Left ventricle myocardium inferior (tissue), 1 donor: Measurements from ENCODE around the gene ANLN. TPM values are rescaled to one million over a fixed set of nuclear protein-coding genes. Genes with fewer than 3 reads are reported as not detected.

Source experiments
- DNase-seq: peaks from one replicate; pipeline ENCODE4 v3.0.0-alpha.2; 2020
- H3K27ac ChIP-seq: fragments of 200-600 bp; replicated peaks from 2 replicates; pipeline ENCODE4 v1.8.0; 2021
- H3K27me3 ChIP-seq: fragments of 200-600 bp; 2 replicates; pipeline ENCODE4 v1.8.0; 2021; ENCODE audit warnings: low read depth
- H3K36me3 ChIP-seq: fragments of 200-600 bp; 2 replicates; pipeline ENCODE4 v1.8.0; 2021
- H3K4me1 ChIP-seq: fragments of 200-600 bp; 2 replicates; pipeline ENCODE4 v1.8.0; 2021
- H3K4me3 ChIP-seq: fragments of 200-600 bp; 2 replicates; pipeline ENCODE4 v1.8.0; 2021; ENCODE audit warnings: mild to moderate bottlenecking, moderate library complexity
- H3K9me3 ChIP-seq: fragments of 200-600 bp; replicated peaks from 2 replicates; pipeline ENCODE4 v1.8.0; 2021
- intact Hi-C: fragments of 100-400 bp; cut with micrococcal nuclease; formaldehyde crosslinking; loops from one replicate; pipeline ENCODE4 v1.11.0; 2022
- total RNA-seq: library from RNA; stranded (reverse); fragmentation: NEBNext Ultra II Directional; extraction: Animal tissue kit (Norgen Biotek cat#: 25700); gene quantifications from one replicate; pipeline ENCODE4 v1.2.1, GENCODE V29; 2021
- TF ChIP-seq, protein P1 (sequence below): fragments of 200-600 bp; IDR thresholded peaks from 2 replicates; pipeline ENCODE4 v1.8.0; 2021; ENCODE audit warnings: antibody characterized with exemption, mild to moderate bottlenecking, borderline replicate concordance
- donor health status: DM: no; HTN: yes; CAD: no; lungs with severe emphysema.

Gene ANLN
- total RNA-seq, 1 donor from 2014 or later = 2.1 TPM

- Histone ChIP-seq H3K9me3 (no peaks in the 10 kb centered on the region), H3K27me3 (no peaks in the 10 kb centered on the region), H3K4me1 (no peaks in the 10 kb centered on the region), H3K4me3 (no peak overlapping the region), H3K27ac (no peak overlapping the region), H3K36me3 (no peaks in the 10 kb centered on the region)
- TF ChIP-seq, protein P1, sequence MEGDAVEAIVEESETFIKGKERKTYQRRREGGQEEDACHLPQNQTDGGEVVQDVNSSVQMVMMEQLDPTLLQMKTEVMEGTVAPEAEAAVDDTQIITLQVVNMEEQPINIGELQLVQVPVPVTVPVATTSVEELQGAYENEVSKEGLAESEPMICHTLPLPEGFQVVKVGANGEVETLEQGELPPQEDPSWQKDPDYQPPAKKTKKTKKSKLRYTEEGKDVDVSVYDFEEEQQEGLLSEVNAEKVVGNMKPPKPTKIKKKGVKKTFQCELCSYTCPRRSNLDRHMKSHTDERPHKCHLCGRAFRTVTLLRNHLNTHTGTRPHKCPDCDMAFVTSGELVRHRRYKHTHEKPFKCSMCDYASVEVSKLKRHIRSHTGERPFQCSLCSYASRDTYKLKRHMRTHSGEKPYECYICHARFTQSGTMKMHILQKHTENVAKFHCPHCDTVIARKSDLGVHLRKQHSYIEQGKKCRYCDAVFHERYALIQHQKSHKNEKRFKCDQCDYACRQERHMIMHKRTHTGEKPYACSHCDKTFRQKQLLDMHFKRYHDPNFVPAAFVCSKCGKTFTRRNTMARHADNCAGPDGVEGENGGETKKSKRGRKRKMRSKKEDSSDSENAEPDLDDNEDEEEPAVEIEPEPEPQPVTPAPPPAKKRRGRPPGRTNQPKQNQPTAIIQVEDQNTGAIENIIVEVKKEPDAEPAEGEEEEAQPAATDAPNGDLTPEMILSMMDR = no peak
- no peak for DNase-seq
- intact Hi-C loops = no loop called here
These were observed 48.5 kb downstream of the ANLN start for GRCh38 chr7:36438211-36438610.

- Histone ChIP-seq H3K36me3 (no peaks in the 10 kb centered on the region), H3K9me3 (no peaks in the 10 kb centered on the region), H3K27ac (no peak overlapping the region), H3K4me1 (no peaks in the 10 kb centered on the region), H3K27me3 (no peaks in the 10 kb centered on the region), H3K4me3 (no peak overlapping the region)
- TF ChIP-seq, protein P1 = no peak
- intact Hi-C loops = no loop called here
- no peak for DNase-seq
These were observed 50.0 kb downstream of the ANLN start for GRCh38 chr7:36439624-36440023.

GRCh38 chr7:36440880-36441279 lies 51.2 kb downstream of the ANLN start:
- no peak for DNase-seq
- no peak overlapping the region for H3K27ac ChIP-seq
- no peaks in the 10 kb centered on the region for H3K9me3 ChIP-seq
- no peak overlapping the region for H3K4me3 ChIP-seq
- intact Hi-C loops = no loop called here
- no peaks in the 10 kb centered on the region for H3K36me3 ChIP-seq
- TF ChIP-seq, protein P1 = peak; percentile 44
- H3K4me1 ChIP-seq = no peaks in the 10 kb centered on the region
- no peaks in the 10 kb centered on the region for H3K27me3 ChIP-seq

- no peaks in the 10 kb centered on the region for H3K4me1 ChIP-seq
- intact Hi-C loops = no loop called here
- no peaks in the 10 kb centered on the region for H3K36me3 ChIP-seq
- no peaks in the 10 kb centered on the region for H3K9me3 ChIP-seq
- DNase-seq = no peak
- H3K27me3 ChIP-seq = no peaks in the 10 kb centered on the region
- TF ChIP-seq, protein P1 = no peak
- no peak overlapping the region for H3K4me3 ChIP-seq
- no peak overlapping the region for H3K27ac ChIP-seq
These were observed 51.8 kb downstream of the ANLN start for GRCh38 chr7:36441344-36442022.

DNA sequence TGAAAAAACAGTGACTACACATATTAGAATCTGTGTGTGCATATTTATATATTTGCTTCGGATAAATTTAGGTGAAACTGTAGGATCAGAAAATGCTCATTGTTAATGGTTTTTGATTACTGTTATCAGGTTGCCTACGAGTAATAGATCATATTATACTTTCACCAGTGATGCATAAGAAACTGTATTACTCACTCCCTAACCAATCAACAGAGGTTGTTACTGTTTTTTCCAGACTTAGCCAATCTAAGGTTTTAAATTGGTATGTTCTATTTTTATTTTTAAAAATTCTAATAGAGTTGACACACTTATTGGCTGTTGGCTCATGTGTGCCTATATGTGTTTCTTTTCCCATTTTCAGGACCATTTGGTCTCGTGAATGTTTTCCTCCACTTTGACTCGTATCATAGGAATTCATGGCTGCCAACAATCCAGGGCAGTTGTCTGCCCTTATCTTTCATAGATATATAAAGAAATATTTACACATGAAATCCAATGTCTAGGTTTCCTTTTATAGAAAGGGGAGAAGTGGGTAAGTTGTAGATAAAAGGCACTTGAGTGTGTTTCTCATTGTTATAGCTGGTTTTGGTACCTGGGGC lies 59.2 kb downstream of the ANLN start:
- Histone ChIP-seq H3K36me3 (no peaks in the 10 kb centered on the region), H3K27ac (no peak overlapping the region), H3K9me3 (no peaks in the 10 kb centered on the region), H3K4me3 (no peak overlapping the region), H3K27me3 (no peaks in the 10 kb centered on the region), H3K4me1 (no peaks in the 10 kb centered on the region)
- TF ChIP-seq, protein P1 = no peak
- intact Hi-C loops = no loop called here
- no peak for DNase-seq
